OCI-LY7 (cell line): ENCODE measurements around the gene AGTR1. TPM values are rescaled to one million over a fixed set of nuclear protein-coding genes. Genes with fewer than 3 reads are reported as not detected.

Experiments used
- BruUV-seq: library from RNA; stranded (reverse); fragments of 400-500 nt; replicated peaks from 2 replicates; lab custom pipeline; 2021; lab: Mats Ljungman, UMichigan
- CTCF ChIA-PET: fragments of 300-600 bp; sonication (Branson Sonifier 250); formaldehyde crosslinking; loops from one replicate; lab custom pipeline; 2022; ENCODE audit warnings: antibody characterized with exemption; ENCODE audit not compliant: unreplicated experiment; lab: Charles Lee
- POLR2A ChIA-PET: fragments of 300-600 bp; sonication (Branson Sonifier 250); formaldehyde crosslinking; loops from one replicate; lab custom pipeline; 2022; ENCODE audit warnings: antibody characterized with exemption; lab: Charles Lee
- DNase-seq: peaks from one replicate; pipeline ENCODE4 v3.0.0-alpha.2; 2015; ENCODE audit warnings: low spot score
- H2AFZ ChIP-seq: fragments of 200-600 bp; sonication (generic), shearing (Covaris generic); 2 replicates; pipeline ENCODE4 v1.6.1; 2014; ENCODE audit warnings: mild to moderate bottlenecking, antibody characterized with exemption, low read length, moderate library complexity
- H3K27ac ChIP-seq: fragments of 200-600 bp; sonication (generic); 2 replicates; pipeline ENCODE4 v1.5.1; 2014; ENCODE audit warnings: mixed run types, low read depth, mild to moderate bottlenecking, moderate library complexity, low read length, inconsistent platforms; ENCODE audit not compliant: poor library complexity, severe bottlenecking
- H3K36me3 ChIP-seq: fragments of 200-600 bp; sonication (generic); 2 replicates; pipeline ENCODE4 v1.6.1; 2014; ENCODE audit warnings: mild to moderate bottlenecking, antibody characterized with exemption, low read length, moderate library complexity, mixed read lengths; ENCODE audit not compliant: insufficient read depth
- H3K4me1 ChIP-seq: fragments of 200-600 bp; sonication (generic); 2 replicates; pipeline ENCODE4 v1.5.1; 2014; ENCODE audit warnings: mild to moderate bottlenecking, low read length; ENCODE audit not compliant: insufficient read depth, poor library complexity, severe bottlenecking
- H3K4me2 ChIP-seq: fragments of 200-600 bp; sonication (generic); 2 replicates; pipeline ENCODE4 v1.6.1; 2014; ENCODE audit warnings: mild to moderate bottlenecking, low read length
- H3K4me3 ChIP-seq: fragments of 200-600 bp; sonication (generic); 2 replicates; pipeline ENCODE4 v1.5.1; 2014; ENCODE audit warnings: mild to moderate bottlenecking, low read depth, low read length; ENCODE audit not compliant: poor library complexity, severe bottlenecking
- H3K79me2 ChIP-seq: fragments of 200-600 bp; sonication (generic); 2 replicates; pipeline ENCODE4 v1.6.1; 2016; ENCODE audit warnings: low read depth, mild to moderate bottlenecking, low read length, moderate library complexity, mixed read lengths; ENCODE audit not compliant: insufficient read depth
- H3K9me2 ChIP-seq: fragments of 200-600 bp; sonication (generic); 2 replicates; pipeline ENCODE4 v1.6.1; 2016; ENCODE audit warnings: mild to moderate bottlenecking, low read length, mixed read lengths; ENCODE audit not compliant: insufficient read depth
- H3K9me3 ChIP-seq: fragments of 200-600 bp; sonication (generic); 2 replicates; pipeline ENCODE4 v1.6.1; 2014; ENCODE audit warnings: mild to moderate bottlenecking, mixed run types, low read length, mixed read lengths
- H4K20me1 ChIP-seq: fragments of 200-600 bp; sonication (generic); 2 replicates; pipeline ENCODE4 v1.6.1; 2014; ENCODE audit warnings: mild to moderate bottlenecking, antibody characterized with exemption, low read length, moderate library complexity, mixed read lengths; ENCODE audit not compliant: insufficient read depth
- EZH2phosphoT487 ChIP-seq: fragments of 200-600 bp; sonication (generic); IDR thresholded peaks from 2 replicates; pipeline ENCODE4 v1.6.1; 2018; ENCODE audit warnings: low read depth, borderline replicate concordance, mild to moderate bottlenecking, mixed run types, antibody characterized with exemption, low read length, moderate library complexity, mixed read lengths
- intact Hi-C: fragments of 100-400 bp; cut with micrococcal nuclease; formaldehyde crosslinking; loops from one replicate; pipeline ENCODE4 v1.10.0; 2022; ENCODE audit not compliant: unreplicated experiment
- total RNA-seq, 2 experiments: library from RNA; depleted of rRNA in 1 of 2; stranded (reverse); fragments of >200 nt in 1 of 2; shearing (Covaris generic) in 1 of 2; gene quantifications; 2 replicates each; pipeline ENCODE4 v1.2.3, GENCODE V29; 2014 to 2022
- TF ChIP-seq, protein P1 (sequence below): fragments of 200-600 bp; sonication (generic); conservative IDR thresholded peaks from 2 replicates; pipeline ENCODE4 v1.5.1; 2014; ENCODE audit warnings: mild to moderate bottlenecking, antibody characterized with exemption, low read length, moderate library complexity, mixed read lengths

AGTR1 gene
- total RNA-seq, 2 experiments from 2014 or later, result not detected

- Histone ChIP-seq H3K9me2 (no peaks in the 10 kb centered on the region), H4K20me1 (no peaks in the 10 kb centered on the region), H2AFZ (no peak overlapping the region), H3K4me3 (no peak overlapping the region), H3K9me3 (no peaks in the 10 kb centered on the region), H3K36me3 (no peaks in the 10 kb centered on the region), H3K27ac (no peak overlapping the region), H3K79me2 (no peaks in the 10 kb centered on the region), H3K4me2 (no peak overlapping the region), H3K4me1 (no peaks in the 10 kb centered on the region)
- ChIA-PET POLR2A (no interaction called here), CTCF (no interaction called here)
- TF ChIP-seq EZH2phosphoT487, result no peak
- TF ChIP-seq, protein P1, sequence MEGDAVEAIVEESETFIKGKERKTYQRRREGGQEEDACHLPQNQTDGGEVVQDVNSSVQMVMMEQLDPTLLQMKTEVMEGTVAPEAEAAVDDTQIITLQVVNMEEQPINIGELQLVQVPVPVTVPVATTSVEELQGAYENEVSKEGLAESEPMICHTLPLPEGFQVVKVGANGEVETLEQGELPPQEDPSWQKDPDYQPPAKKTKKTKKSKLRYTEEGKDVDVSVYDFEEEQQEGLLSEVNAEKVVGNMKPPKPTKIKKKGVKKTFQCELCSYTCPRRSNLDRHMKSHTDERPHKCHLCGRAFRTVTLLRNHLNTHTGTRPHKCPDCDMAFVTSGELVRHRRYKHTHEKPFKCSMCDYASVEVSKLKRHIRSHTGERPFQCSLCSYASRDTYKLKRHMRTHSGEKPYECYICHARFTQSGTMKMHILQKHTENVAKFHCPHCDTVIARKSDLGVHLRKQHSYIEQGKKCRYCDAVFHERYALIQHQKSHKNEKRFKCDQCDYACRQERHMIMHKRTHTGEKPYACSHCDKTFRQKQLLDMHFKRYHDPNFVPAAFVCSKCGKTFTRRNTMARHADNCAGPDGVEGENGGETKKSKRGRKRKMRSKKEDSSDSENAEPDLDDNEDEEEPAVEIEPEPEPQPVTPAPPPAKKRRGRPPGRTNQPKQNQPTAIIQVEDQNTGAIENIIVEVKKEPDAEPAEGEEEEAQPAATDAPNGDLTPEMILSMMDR, result no peak
- DNase-seq, result no peak
- no TSS peak for BruUV-seq
- intact Hi-C loops, result no loop called here
These were observed 57.9 kb downstream of the AGTR1 start for GRCh38 chr3:148755570-148755969.

DNA sequence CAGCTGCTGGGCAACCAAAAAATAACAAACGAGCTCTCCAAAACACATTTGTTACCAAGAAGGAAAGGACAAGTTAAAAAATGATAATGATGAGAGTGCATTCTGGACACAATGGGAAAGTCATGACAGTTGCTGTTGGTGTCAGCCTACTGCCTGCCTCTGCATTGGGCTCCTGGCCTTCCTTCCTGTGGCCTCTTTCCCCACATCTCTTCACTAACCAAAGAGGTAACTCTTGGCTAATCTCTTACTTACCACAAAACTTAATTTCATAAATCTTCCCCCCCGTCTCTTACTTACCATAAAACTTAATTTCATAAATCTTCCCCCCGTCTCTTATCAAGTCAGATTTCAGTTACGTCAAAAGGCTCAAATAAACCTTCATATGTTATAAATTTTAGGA, 58.6 kb downstream of the AGTR1 start:
- CTCF ChIA-PET, result no interaction called here
- H4K20me1 ChIP-seq, result no peaks in the 10 kb centered on the region
- H3K4me1 ChIP-seq, result no peaks in the 10 kb centered on the region
- no peak for TF ChIP-seq EZH2phosphoT487
- TF ChIP-seq, protein P1, result no peak
- H3K27ac ChIP-seq, result no peak overlapping the region
- H3K9me3 ChIP-seq, result no peaks in the 10 kb centered on the region
- BruUV-seq, result no TSS peak
- no peak overlapping the region for H3K4me2 ChIP-seq
- no peak for DNase-seq
- H3K9me2 ChIP-seq, result no peaks in the 10 kb centered on the region
- H3K36me3 ChIP-seq, result no peaks in the 10 kb centered on the region
- intact Hi-C loops, result no loop called here
- no peaks in the 10 kb centered on the region for H3K79me2 ChIP-seq
- no peak overlapping the region for H2AFZ ChIP-seq
- H3K4me3 ChIP-seq, result no peak overlapping the region
- POLR2A ChIA-PET, result interaction anchor here (0.8 kb wide), 1 partner anchor 17 kb away, joined by 3 read pairs; no protein-coding TSS in a partner anchor

DNA sequence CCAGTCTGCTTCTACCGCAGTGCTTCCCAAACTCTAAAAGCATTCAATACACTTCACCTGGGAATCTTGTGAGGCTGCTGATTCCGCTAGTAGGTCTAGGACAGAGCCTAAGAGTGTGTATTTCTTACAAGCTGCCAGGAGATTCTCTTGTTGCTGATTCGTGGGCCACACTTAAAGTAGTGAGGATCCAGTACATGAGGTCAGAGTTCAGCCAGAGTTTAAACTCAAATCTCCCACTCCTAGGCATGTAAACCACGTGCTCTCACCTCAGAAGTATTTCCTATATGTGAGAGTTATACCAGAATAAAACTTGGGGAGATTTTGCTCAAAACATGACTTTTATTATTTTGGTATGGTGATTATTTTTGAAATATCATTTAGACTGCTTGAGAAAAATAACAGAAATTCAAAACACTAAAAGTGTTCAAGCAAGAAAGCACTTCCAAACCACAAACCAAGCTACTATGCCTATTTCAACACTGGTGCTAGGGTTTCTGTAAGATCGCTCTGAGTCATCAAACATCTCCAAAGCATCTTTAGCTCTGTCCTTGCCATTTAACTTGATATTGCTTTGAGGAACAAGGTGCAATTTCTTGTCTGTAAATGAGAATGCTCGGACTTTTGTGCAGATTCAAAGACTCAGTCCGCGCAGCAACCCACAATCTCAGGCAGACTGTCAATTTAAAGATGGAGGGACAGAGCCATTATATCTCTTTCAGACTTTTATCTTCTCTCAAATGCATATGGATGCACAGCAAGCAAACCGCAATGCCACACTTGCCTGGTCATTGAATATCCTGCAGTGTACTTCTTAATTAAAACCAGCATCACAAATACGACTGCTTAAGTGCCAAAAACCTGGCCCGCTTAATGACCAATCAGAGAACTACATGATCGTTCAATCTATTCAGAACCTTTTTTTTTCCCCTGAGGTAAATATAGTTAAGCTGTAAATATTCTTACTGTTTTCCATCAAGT, 59.8 kb downstream of the AGTR1 start:
- POLR2A ChIA-PET, result interaction anchor here (1.2 kb wide), 1 partner anchor 18 kb away, joined by 4 read pairs; no protein-coding TSS in a partner anchor
- no peaks in the 10 kb centered on the region for H3K9me3 ChIP-seq

More for the DNA sequence above, 59.8 kb downstream of the AGTR1 start:
- H3K27ac ChIP-seq, result no peak overlapping the region
- no peak overlapping the region for H2AFZ ChIP-seq
- H4K20me1 ChIP-seq, result no peaks in the 10 kb centered on the region
- no peaks in the 10 kb centered on the region for H3K79me2 ChIP-seq
- no peaks in the 10 kb centered on the region for H3K9me2 ChIP-seq
- no peak overlapping the region for H3K4me2 ChIP-seq
- no TSS peak for BruUV-seq
- no peak for TF ChIP-seq EZH2phosphoT487
- TF ChIP-seq, protein P1, result no peak
- intact Hi-C loops, result no loop called here
- no peak overlapping the region for H3K4me3 ChIP-seq
- no peak for DNase-seq
- CTCF ChIA-PET, result no interaction called here
- H3K4me1 ChIP-seq, result no peaks in the 10 kb centered on the region
- H3K36me3 ChIP-seq, result no peaks in the 10 kb centered on the region
